Stimulated activated effector memory CD8-positive, alpha-beta T cell treated with anti-CD3 and anti-CD28 coated beads, Interleukin-12 subunit alpha, Interleukin-12 subunit beta, amount 100 ng/mL, for 72 hours (primary cell): ENCODE measurements around the gene SMAD7.

Source experiments
- ATAC-seq: fragments of 150-1000 bp; cut with Tn5 transposase; 2 replicates; pipeline ENCODE4 v1.10.0; 2021
- DNase-seq, 2 donors: peaks; one replicate each; pipeline ENCODE4 v3.0.0; 2021 to 2022; ENCODE audit warnings: low spot score in 2 of 2
- H3K27ac Mint-ChIP-seq: one replicate; pipeline ENCODE4 v1.8.0; 2022; ENCODE audit warnings: mild to moderate bottlenecking, mixed read lengths
- H3K36me3 Mint-ChIP-seq: one replicate; pipeline ENCODE4 v1.8.0; 2022; ENCODE audit warnings: mild to moderate bottlenecking, mixed read lengths
- H3K4me1 Mint-ChIP-seq: one replicate; pipeline ENCODE4 v1.8.0; 2022; ENCODE audit warnings: mixed read lengths
- H3K4me3 Mint-ChIP-seq: one replicate; pipeline ENCODE4 v1.8.0; 2022; ENCODE audit warnings: mild to moderate bottlenecking, mixed read lengths
- H3K9me3 Mint-ChIP-seq: one replicate; pipeline ENCODE4 v1.8.0; 2022; ENCODE audit warnings: mixed read lengths

The SMAD7 gene

GRCh38 chr18:48887294-48887904 is 63.4 kb downstream of the SMAD7 start:
- peak overlapping the region; percentile 26 for H3K27ac Mint-ChIP-seq

DNA sequence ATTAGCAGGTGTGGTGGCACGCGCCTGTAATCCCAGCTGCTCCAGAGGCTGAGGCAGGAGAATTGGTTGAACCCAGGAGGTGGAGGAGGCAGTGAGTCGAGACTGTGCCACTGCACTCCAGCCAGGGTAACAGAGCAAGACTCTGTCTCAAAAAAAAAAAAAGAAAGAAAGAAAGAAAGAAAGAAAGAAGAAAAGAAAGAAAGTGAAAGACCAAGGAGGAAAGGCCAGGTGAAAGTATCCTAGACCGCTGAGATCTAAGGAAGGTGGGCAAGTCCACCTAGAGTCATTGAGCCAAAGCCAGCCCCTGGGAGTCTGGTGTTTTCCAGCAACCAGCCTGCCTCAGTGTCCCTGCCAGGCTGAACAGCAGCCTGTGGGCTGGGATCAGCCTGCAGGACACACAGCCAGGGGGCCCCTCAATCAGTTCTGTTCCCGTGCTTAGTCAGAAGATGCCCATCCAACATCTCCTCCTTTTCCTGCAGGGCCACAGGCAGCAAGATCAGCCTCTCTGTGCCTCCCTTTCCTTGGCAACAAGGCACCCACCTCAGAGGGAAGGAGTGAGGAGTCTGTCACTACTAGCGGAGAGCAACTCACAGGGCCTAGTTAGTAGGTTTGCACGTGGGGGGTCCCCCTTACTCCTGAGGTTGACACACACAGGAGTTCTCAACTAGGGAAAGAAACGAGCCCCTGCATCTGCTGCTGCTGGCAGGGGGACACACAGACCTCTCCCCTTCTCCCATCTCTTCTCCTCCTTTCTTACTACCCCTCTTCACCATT is 64.1 kb downstream of the SMAD7 start:
- Mint-ChIP-seq H3K27ac (peak overlapping the region; percentile 26), H3K4me1 (peaks cover 33% of the 10 kb centered on the region), H3K9me3 (no peaks in the 10 kb centered on the region), H3K4me3 (no peak overlapping the region), H3K36me3 (no peaks in the 10 kb centered on the region)
- ATAC-seq (no peak), DNase-seq (no peak)

More at GRCh38 chr18:48887294-48887904, 63.4 kb downstream of the SMAD7 start:
- ATAC-seq (no peak), DNase-seq (no peak)
- peaks cover 33% of the 10 kb centered on the region for H3K4me1 Mint-ChIP-seq
- no peaks in the 10 kb centered on the region for H3K36me3 Mint-ChIP-seq
- no peaks in the 10 kb centered on the region for H3K9me3 Mint-ChIP-seq
- no peak overlapping the region for H3K4me3 Mint-ChIP-seq

DNA sequence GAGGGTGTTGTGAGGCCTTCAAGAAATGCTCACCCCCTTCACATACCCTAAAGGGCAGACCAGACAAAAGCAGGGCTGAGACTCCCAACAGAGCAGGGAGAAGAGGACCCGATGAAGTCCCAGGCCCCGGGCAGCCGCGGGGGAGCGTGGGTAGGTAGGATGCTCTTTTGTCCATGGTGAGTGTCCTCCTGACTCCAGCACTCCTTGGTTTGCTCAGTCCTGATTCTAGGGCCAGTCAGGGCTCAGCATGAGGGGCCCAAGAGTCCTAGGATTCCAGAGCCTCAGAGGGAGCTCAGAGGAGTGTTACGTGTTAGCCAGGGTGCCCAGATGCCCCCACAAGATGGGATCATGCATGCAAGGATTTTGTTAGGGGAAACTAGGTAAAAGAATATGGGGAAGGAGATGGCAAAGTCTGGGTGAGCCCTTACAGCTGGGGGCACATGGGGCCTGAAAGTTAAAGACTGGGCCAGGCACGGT is 64.8 kb downstream of the SMAD7 start:
- H3K4me1 Mint-ChIP-seq = peaks cover 33% of the 10 kb centered on the region
- no peak for DNase-seq
- peak overlapping the region; percentile 26 for H3K27ac Mint-ChIP-seq
- H3K9me3 Mint-ChIP-seq = no peaks in the 10 kb centered on the region
- ATAC-seq = no peak
- H3K4me3 Mint-ChIP-seq = no peak overlapping the region
- no peaks in the 10 kb centered on the region for H3K36me3 Mint-ChIP-seq

- Mint-ChIP-seq H3K4me1 (peaks cover 35% of the 10 kb centered on the region), H3K27ac (peak overlapping the region; percentile 26), H3K9me3 (no peaks in the 10 kb centered on the region), H3K4me3 (no peak overlapping the region), H3K36me3 (no peaks in the 10 kb centered on the region)
- DNase-seq (no peak), ATAC-seq (no peak)
Measured at GRCh38 chr18:48885266-48885923, 65.4 kb downstream of the SMAD7 start.

DNA sequence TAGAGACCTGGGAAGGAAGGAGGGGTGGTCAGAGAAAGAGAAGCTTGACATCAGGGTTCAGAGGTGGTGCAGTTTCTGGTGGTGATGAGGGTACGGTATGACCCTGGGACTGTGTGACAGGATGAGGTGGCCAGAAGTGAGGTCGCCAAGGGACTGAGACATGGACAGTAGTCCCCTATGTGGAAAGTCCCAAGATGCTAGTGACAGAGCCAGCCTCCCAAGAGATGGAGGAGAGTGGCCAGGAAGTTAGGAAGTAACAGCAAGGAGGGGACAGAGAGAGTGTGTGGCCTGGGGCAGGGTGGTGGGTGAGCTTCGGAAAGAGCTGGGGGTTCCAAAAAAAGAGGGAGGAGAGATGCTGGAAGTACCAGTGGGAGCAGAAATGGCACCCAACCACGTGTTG is 66.0 kb downstream of the SMAD7 start:
- ATAC-seq (no peak), DNase-seq (no peak)
- Mint-ChIP-seq H3K36me3 (no peaks in the 10 kb centered on the region), H3K4me1 (peaks cover 36% of the 10 kb centered on the region), H3K27ac (peak overlapping the region; percentile 26), H3K4me3 (no peak overlapping the region), H3K9me3 (no peaks in the 10 kb centered on the region)

DNA sequence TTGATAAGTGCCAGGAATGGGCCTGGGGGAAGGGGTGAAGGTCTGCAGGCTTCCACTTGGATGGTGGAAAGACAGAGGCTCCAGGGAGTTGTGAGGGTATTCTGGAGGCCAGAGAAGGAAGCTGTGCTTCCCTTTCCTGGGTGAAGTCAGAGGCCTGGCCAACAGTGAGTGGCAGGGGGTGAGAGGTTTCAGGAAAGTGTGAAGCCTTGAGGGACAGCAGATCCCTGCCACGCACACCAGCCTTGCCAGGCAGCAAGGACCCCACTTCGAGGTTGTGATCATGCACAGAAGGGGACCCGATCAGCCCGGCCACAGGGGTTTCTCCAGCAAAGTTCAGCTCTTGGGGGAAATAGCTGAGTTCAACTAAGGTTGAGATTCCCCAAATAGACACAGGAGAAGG is 66.5 kb downstream of the SMAD7 start:
- Mint-ChIP-seq H3K36me3 (no peaks in the 10 kb centered on the region), H3K27ac (peak overlapping the region; percentile 26), H3K4me1 (peaks cover 34% of the 10 kb centered on the region), H3K4me3 (no peak overlapping the region), H3K9me3 (no peaks in the 10 kb centered on the region)
- ATAC-seq = no peak
- DNase-seq = no peak

- no peak for ATAC-seq
- no peaks in the 10 kb centered on the region for H3K9me3 Mint-ChIP-seq
- H3K27ac Mint-ChIP-seq = no peak overlapping the region
- DNase-seq = no peak
- H3K4me3 Mint-ChIP-seq = no peak overlapping the region
- H3K36me3 Mint-ChIP-seq = no peaks in the 10 kb centered on the region
- peaks cover 39% of the 10 kb centered on the region for H3K4me1 Mint-ChIP-seq
Measured at GRCh38 chr18:48882379-48882778, 68.4 kb downstream of the SMAD7 start.

- no peak for ATAC-seq
- no peaks in the 10 kb centered on the region for H3K36me3 Mint-ChIP-seq
- no peaks in the 10 kb centered on the region for H3K9me3 Mint-ChIP-seq
- no peak overlapping the region for H3K27ac Mint-ChIP-seq
- peaks cover 25% of the 10 kb centered on the region for H3K4me1 Mint-ChIP-seq
- no peak for DNase-seq
- no peak overlapping the region for H3K4me3 Mint-ChIP-seq
Measured at GRCh38 chr18:48880931-48881330, 69.8 kb downstream of the SMAD7 start.

GRCh38 chr18:48879008-48879431 is 71.7 kb downstream of the SMAD7 start:
- no peaks in the 10 kb centered on the region for H3K9me3 Mint-ChIP-seq
- ATAC-seq = no peak

DNA sequence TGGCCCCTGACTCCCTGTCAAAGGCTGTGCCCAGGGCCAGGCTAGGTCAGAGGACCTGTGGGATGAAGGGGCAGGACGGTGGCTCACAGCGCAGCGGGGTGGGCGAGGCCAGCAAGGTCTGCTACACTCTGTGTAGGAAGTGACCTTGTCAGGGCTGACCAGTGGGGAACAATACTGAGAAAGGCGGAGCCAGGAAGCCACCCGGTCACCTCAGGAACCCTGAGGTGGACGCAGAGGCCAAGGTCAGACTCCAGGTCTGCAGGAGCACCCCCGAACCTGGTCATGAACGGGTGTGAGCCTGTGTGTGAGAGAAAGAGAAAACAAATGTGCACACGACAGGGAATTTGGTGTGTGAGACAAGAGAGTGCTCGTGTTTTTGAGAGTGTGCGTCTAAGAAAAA is 72.3 kb downstream of the SMAD7 start:
- H3K4me3 Mint-ChIP-seq = no peak overlapping the region
- peak overlapping the region; percentile 81 for H3K27ac Mint-ChIP-seq
- H3K4me1 Mint-ChIP-seq = peaks cover 22% of the 10 kb centered on the region
- H3K9me3 Mint-ChIP-seq = no peaks in the 10 kb centered on the region
- ATAC-seq (no peak), DNase-seq (no peak)
- H3K36me3 Mint-ChIP-seq = no peaks in the 10 kb centered on the region

More at GRCh38 chr18:48879008-48879431, 71.7 kb downstream of the SMAD7 start:
- H3K4me1 Mint-ChIP-seq = peaks cover 16% of the 10 kb centered on the region
- H3K36me3 Mint-ChIP-seq = no peaks in the 10 kb centered on the region
- no peak overlapping the region for H3K4me3 Mint-ChIP-seq
- no peak overlapping the region for H3K27ac Mint-ChIP-seq
- DNase-seq = no peak

DNA sequence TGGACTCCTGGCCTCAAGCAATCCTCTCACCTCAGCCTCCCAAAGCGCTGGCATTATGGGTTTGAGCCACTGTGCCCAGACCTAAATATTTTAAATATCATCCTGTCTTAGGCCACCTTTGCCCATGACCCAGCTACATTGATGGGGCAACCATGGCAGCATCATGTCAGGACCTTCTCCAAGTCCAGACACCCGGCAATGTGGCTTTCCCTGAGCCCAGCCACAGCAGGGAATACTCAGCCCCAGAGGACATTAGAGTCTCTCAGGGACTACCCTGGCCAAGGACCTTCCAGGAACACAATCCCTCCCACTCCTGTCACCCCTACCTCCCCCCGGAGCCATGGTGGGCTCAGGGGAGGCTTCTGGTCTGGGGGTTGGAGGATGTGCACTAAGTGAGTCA is 72.8 kb downstream of the SMAD7 start:
- H3K27ac Mint-ChIP-seq = peak overlapping the region; percentile 81
- no peak overlapping the region for H3K4me3 Mint-ChIP-seq
- peaks cover 27% of the 10 kb centered on the region for H3K4me1 Mint-ChIP-seq
- no peaks in the 10 kb centered on the region for H3K9me3 Mint-ChIP-seq
- no peaks in the 10 kb centered on the region for H3K36me3 Mint-ChIP-seq
- DNase-seq (no peak), ATAC-seq (no peak)

GRCh38 chr18:48876590-48876989 is 74.2 kb downstream of the SMAD7 start:
- Mint-ChIP-seq H3K4me3 (no peak overlapping the region), H3K9me3 (no peaks in the 10 kb centered on the region), H3K4me1 (peaks cover 41% of the 10 kb centered on the region), H3K36me3 (no peaks in the 10 kb centered on the region), H3K27ac (peak overlapping the region; percentile 32)
- DNase-seq (no peak), ATAC-seq (no peak)

DNA sequence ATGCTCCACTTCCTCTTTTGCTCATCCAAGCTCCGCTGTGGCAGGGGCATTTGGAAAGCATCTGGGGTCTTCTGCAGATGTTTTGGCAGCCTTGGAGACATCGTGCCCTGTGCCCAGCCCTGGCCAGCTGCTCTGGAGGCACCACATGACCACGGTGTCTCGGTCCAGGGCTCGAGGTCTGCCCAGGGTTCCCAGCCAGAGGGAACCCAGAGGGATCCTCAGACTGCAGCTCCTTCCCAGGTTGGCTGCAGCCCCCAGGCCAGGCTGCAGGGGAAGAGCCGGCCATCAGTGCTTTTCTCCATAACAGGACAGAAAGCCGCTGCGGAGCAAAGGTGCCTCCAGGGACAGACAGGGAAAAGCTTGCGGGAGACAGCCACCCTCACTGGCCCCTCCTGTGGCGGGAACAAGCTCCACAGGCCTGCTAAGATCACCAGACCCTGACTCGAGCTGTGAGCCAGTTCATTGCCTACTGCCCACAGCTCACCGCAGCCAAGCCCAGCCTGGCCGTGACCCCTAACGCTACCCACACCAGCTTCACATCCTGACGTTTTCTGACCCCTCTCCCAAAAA is 74.7 kb downstream of the SMAD7 start:
- Mint-ChIP-seq H3K9me3 (no peaks in the 10 kb centered on the region), H3K36me3 (no peaks in the 10 kb centered on the region), H3K27ac (peak overlapping the region; percentile 32), H3K4me1 (peaks cover 46% of the 10 kb centered on the region), H3K4me3 (no peak overlapping the region)
- no peak for ATAC-seq
- DNase-seq = no peak

GRCh38 chr18:48875314-48875941 is 75.3 kb downstream of the SMAD7 start:
- Mint-ChIP-seq H3K4me1 (peaks cover 50% of the 10 kb centered on the region), H3K9me3 (no peaks in the 10 kb centered on the region), H3K36me3 (no peaks in the 10 kb centered on the region), H3K27ac (no peak overlapping the region), H3K4me3 (no peak overlapping the region)
- DNase-seq = no peak
- no peak for ATAC-seq

- Mint-ChIP-seq H3K36me3 (peaks cover under 1% of the 10 kb centered on the region), H3K4me3 (no peak overlapping the region), H3K4me1 (peaks cover 50% of the 10 kb centered on the region), H3K9me3 (no peaks in the 10 kb centered on the region), H3K27ac (no peak overlapping the region)
- DNase-seq = no peak
- no peak for ATAC-seq
Measured at GRCh38 chr18:48874701-48875162, 76.0 kb downstream of the SMAD7 start.
